ENCODE measurements around the gene CT45A5. TPM values are rescaled to one million over a fixed set of nuclear protein-coding genes. Genes with fewer than 3 reads are reported as not detected.

CT45A5 gene
- not detected in 2 replicates for total RNA-seq

GRCh38 chrX:135785403-135785802 is at the start of gene CT45A5:
TSS of gene CT45A5 (minus strand) at chrX:135785503. CDS start at chrX:135781729, 3,774 bp downstream.

GRCh38 chrX:135819912-135820311 is 34.6 kb upstream of the CT45A5 start, which contains the start of gene CT45A2:
TSS of gene CT45A2 (minus strand) at chrX:135820012. CDS start at chrX:135816265, 3,747 bp downstream.

GRCh38 chrX:135802687-135803086 is 17.4 kb upstream of the CT45A5 start, which contains the start of gene CT45A6:
TSS of gene CT45A6 (minus strand) at chrX:135802787. CDS start at chrX:135798993, 3,794 bp downstream.

GRCh38 chrX:135768091-135768490 is 17.2 kb downstream of the CT45A5 start, which contains the start of gene CT45A3:
TSS of gene CT45A3 (minus strand) at chrX:135768191. CDS start at chrX:135764444, 3,747 bp downstream.

Other genes starting within 250 kb of the CT45A5 start
- gene CT45A1, start 71.9 kb downstream of the CT45A5 start, total RNA-seq, result not detected in 2 replicates
- not detected in 2 replicates for gene CT45A3, start 17.3 kb downstream of the CT45A5 start, total RNA-seq
- gene CT45A6, start 17.3 kb upstream of the CT45A5 start, total RNA-seq, result not detected in 2 replicates
- gene CT45A2, start 34.5 kb upstream of the CT45A5 start, total RNA-seq, result not detected in 2 replicates
- not detected in 2 replicates for gene CT45A7, start 51.8 kb upstream of the CT45A5 start, total RNA-seq
- gene CT45A8, start 69.0 kb upstream of the CT45A5 start, total RNA-seq, result not detected in 2 replicates
- gene CT45A9, start 86.3 kb upstream of the CT45A5 start, total RNA-seq, result not detected in 2 replicates
- gene CT45A10, start 107.9 kb upstream of the CT45A5 start, total RNA-seq, result 0.32 TPM in 1 of 2 replicates, not detected in the other
- under 0.01 TPM in 1 of 2 replicates, not detected in the other for gene SAGE1, start 108.2 kb upstream of the CT45A5 start, total RNA-seq
- 3.7 and 5.0 TPM in 2 replicates for gene MMGT1, start 188.5 kb upstream of the CT45A5 start, total RNA-seq
- gene SLC9A6, start 199.9 kb upstream of the CT45A5 start, total RNA-seq, result 14.5 and 19.1 TPM in 2 replicates